ENCODE measurements around the gene PRUNE2.
"Not testable (repeated sequence)": the region's sequence is repeated elsewhere in the genome, so short reads cannot be mapped to it uniquely, and the experiment has no call there.

Gene PRUNE2

GRCh38 chr9:76784881-76785280, 121.0 kb downstream of the PRUNE2 start:
- no peak for DNase-seq

DNA sequence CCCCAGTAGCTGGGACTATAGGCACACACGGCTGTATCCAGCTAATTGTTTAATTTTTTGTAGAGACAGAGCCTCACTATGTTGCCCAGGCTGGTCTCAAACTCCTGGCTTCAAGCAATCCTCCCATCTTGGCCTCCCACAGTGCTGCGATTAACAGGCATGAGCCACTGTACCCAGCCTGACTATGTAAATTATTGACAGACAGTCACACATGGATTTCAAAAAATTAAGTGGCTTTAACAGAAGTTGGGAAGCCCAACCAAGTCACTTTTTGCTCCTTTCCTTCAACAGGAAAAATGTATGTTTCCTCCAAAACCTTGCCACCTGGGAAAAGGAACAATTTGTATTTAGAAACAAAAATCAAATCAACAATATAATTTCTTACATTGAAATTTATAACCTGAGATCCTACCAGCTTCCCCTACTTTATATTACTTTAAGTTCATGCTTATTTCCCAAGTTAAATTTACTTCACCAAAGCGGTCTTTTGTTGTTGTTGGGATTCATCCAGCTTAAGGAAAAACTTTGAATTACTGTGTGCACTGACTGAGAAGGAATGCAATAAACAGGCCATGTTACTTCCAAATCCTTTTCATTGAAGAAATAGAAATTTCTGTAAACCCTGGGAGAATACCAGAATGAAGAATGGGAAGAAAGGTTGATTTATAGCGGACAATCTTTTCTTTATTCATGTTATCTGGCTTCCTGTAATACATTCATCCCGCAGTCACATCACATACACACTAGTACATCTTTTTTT, 133.0 kb downstream of the PRUNE2 start:
- DNase-seq, result no peak

GRCh38 chr9:76766126-76766525, 139.8 kb downstream of the PRUNE2 start:
- DNase-seq, result no peak

DNA sequence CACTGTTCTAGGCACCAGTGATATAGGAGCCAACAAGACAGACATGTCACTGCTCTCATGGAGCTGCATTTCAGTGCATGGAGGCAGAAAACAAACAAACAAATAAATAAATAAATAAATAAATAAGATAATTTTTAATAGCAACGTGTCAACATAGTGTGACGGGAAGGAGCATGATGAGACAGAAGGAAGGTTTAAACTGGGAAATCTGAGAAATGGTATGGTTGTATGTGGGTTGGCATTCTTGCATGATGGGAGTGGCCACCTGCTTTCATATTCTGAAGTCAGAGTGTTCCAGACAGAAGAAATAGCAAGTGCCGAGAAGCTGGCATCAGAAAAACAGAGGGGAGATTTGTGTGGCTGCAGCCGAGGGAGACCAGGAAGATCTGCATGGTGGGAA, 141.8 kb downstream of the PRUNE2 start, which contains the start of gene PCA3:
Gene PCA3 (plus strand): TSS at position 301 of the 400 bp plus-strand sequence.
- no peak for DNase-seq

DNA sequence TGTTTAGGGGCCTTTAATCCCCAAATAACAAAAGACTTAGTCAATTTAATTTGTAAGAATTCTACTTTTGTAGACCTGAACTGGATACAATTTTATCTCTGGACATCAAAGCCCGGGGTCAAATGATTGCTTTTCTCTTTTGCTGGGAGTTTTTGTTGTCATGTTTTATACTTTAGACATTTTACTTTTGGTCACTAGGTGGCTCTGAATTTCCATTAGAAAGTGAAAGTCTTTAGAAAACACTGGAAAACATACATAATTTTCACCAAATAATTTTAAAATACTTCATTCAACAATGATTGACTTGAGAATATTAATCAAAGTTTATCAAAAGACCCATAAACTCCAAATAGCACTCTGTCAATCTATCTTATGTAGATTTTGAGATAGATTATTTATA, 144.5 kb downstream of the PRUNE2 start:
- no peak for DNase-seq

- DNase-seq, result peak; percentile 19
These were observed 146.2 kb downstream of the PRUNE2 start for GRCh38 chr9:76759732-76760131.

GRCh38 chr9:76758476-76758875, 147.4 kb downstream of the PRUNE2 start:
- no peak for DNase-seq

DNA sequence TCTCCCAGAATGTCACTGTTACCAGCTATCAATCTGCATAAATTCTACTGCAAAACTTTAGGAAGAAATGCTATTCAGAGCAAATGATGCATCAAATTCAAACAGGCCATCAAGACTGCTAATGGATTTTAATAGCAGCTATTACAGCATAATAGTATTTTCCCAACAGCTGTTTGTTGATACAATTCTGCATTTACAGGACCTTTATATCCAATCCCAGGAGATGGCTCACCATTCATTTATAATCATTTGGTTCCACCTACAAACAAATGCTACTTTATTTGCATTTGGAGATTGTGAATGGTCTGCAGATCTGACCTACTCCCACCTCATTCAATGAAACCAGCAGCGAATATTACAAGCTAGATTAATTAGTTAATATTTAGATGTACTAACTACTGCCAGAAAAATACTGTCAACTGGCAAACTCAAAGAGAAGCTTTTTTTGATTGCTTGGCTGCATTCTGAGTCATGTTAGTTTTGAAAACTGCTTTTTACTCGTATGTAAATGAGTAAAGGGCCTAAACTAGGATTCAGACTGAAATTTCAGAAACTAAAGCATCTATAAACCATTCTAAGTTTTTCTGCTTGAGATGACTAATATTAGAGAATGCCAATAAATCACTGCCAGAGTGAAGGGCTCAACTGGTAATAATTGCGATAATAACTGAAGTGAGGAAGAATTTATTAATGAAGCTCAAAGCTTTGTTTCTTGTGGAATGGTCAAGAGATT, 148.8 kb downstream of the PRUNE2 start:
- DNase-seq, result no peak

- no peak for DNase-seq
These were observed 149.7 kb downstream of the PRUNE2 start for GRCh38 chr9:76756268-76756640.

DNA sequence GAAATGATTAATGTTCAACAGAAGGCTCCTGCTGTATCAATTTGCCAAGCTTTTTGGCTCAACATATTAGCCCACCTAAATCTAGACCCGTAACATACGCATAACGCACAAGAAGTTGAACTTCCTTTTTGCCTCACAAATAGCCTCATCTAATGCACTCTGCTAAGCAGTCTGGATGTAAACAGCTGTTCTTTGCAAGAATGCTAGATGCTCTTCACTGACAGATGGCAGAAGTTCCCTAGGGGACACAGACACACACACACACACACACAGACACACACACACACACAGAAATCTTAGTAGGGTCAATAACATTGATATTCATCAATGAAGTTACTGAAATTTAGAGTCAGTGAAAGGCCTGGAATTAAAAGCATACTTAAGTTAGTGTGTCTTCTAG, 154.9 kb downstream of the PRUNE2 start:
- DNase-seq, result no peak

- DNase-seq, result no peak
These were observed 161.6 kb downstream of the PRUNE2 start for GRCh38 chr9:76744336-76744735.

- no peak for DNase-seq
These were observed 162.0 kb downstream of the PRUNE2 start for GRCh38 chr9:76743931-76744330.

- not testable (repeated sequence) for DNase-seq
These were observed 163.0 kb downstream of the PRUNE2 start for GRCh38 chr9:76742890-76743289.

DNA sequence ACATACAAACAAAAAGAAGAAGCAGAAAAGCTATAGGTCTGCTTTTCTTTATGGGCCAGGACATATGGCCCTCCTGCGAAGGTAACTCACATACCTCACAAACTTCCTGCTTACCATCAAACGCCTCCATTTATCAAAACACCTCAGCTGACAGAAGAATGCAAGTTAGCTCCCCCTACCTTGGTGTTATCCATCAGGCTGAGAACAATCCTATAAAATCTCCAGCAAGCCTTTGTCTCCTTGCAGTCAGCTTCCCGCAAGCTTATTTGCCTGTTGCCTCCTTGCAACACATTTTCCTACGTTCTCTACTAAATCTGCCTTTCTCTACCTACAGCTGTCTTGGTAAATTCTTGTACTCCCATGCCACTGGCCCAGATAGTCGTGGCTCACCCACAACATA, 164.4 kb downstream of the PRUNE2 start:
- DNase-seq, result no peak

- DNase-seq, result no peak
These were observed 167.5 kb downstream of the PRUNE2 start for GRCh38 chr9:76738402-76738801.

GRCh38 chr9:76737154-76737902, 168.6 kb downstream of the PRUNE2 start:
- DNase-seq, result no peak

DNA sequence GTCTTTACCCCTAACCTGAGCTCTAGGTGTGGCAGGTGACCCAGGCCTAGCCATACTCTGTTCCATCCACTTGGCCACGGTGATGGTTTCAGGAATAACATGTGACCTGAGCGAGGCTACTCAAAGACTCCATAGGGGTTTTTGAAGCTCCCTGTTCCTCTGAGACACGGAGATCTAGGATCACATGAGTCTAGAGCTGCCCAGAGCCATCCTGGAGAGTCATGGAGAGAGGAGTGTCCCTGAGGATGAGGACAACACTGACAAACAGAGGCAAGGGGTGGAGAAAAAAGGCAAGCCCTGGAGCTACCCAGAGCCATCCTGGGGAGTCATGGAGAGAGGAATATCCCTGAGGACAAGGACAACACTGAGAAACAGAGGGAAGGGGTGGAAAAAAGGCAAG, 171.2 kb downstream of the PRUNE2 start:
- no peak for DNase-seq

DNA sequence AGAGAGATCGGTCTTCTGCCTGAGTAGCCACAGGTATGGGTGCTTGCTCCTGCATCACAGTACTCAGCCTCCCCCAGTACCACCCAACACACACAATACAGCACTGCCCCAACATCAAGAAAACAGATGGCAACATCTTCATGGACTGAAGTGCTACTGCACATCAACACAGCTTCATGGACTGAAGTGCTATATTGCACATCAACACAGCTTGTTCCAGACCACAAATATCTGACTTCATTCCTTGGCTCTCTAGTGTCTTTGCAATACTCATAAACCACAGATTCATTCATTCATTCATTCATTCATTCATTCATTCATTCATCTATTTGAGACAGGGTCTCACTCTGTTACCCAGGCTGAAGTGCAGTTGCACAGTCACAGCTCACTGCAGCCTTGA, 172.8 kb downstream of the PRUNE2 start:
- no peak for DNase-seq

- no peak for DNase-seq
These were observed 173.5 kb downstream of the PRUNE2 start for GRCh38 chr9:76732341-76732958.

DNA sequence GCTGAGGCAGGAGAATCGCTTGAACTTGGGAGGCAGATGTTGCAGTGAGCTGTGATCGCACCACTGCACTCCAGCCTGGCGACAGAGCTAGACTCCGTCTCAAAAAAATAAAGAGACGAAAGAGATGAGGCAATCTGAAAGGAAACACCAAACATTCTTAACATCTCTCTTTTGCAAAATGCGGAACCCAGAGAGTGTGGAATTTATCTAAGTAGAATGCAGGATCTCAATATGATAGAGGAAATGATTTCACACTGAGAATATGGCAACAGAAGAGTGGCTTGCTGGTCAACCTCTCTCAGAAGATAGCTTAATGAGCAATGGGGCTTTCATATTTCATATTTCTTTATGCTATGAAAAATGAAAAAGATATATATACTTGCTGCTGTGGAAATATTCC, 175.1 kb downstream of the PRUNE2 start:
- no peak for DNase-seq

DNA sequence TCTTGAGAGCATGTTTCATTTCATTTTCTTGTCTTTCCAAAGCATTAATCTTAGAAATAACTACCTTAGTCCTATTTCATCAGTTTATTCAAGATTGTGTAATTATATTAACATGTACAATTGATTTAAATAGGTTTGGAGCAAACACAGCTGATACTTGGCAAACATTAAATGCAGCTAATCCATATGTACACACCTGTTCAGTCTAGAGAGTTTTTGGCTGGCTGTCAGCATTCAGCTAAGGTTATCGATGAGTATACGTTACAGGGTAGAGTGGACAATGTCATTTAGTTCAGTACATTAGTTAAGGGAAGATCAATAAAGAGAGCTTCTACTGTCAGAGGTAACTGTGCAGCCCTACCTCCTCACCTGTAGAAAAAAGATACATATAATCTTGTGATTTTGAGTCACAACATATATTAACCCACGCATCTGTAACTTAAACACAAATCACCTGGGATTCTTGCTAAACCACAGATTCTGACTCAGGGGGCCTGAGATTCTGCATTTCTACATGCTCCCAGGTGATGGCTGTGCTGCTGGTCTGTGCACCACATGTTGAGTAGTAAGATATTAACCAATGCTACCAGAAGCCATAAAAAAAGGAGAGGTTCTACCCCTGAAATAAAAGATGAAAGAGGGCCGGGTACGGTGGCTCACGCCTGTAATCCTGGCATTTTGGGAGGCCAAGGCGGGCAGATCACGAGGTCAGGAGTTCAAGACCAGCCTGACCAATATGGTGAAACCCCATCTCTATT, 175.8 kb downstream of the PRUNE2 start:
- peak; percentile 71 for DNase-seq

- DNase-seq, result no peak
These were observed 176.8 kb downstream of the PRUNE2 start for GRCh38 chr9:76729116-76729515.

DNA sequence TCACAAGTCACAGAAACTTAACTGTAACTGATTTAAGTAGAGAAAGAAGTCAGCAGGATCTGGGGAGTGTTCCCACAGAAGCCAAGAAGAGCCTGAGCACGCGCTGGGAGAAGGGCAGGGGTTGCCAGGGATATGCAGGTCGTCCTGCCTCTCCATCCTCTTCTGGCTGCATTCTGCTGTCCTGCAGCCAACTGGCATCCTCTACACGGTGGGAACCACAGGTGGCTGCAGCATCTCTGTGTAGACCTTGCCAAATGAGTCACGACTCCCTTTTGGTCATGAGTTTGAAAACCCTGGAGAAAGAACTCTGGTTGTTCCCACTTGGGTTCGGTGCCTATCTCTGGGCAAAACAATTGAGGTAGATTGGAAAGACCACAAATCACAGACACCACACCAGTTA, 180.0 kb downstream of the PRUNE2 start:
- DNase-seq, result no peak

Measured in SHP77 treated with DMSO at 0.1 percent for 48 hours (cell line).